ENCODE measurements around the gene PKNOX1. TPM values are rescaled to one million over a fixed set of nuclear protein-coding genes. Genes with fewer than 3 reads are reported as not detected.
"Not testable (repeated sequence)": the region's sequence is repeated elsewhere in the genome, so short reads cannot be mapped to it uniquely, and the experiment has no call there.

PKNOX1 gene
- total and polyA plus RNA-seq, 9 of the 15 experiments (the other 6 are each of a cell fraction or from before 2014, with no cell fraction given) = 8.8 to 25.9 (median 13.2) TPM

- H3K4me1 ChIP-seq (replicated peaks in 1 of 2; ENCODE audit: control insufficient read depth in 2 of 2, insufficient read depth in 2 of 2, low read length in 2 of 2); H3K9ac ChIP-seq (ENCODE audit: insufficient read depth in 1 of 2, low read depth in 2 of 2, low read length in 2 of 2); H3K27me3 ChIP-seq (ENCODE audit: control insufficient read depth in 2 of 2, insufficient read depth in 2 of 2, low read length in 2 of 2); H3K36me3 ChIP-seq (ENCODE audit: control insufficient read depth, insufficient read depth, low read length); H2AFZ ChIP-seq (ENCODE audit: low read depth, low read length); POLR2A ChIA-PET; intact Hi-C loops (cut with micrococcal nuclease); H3K9me1 ChIP-seq (ENCODE audit: control insufficient read depth, insufficient read depth, low read length); H3K27ac ChIP-seq (ENCODE audit: extremely low read depth, low read depth, low read length); FAIRE-seq; H3K9me3 ChIP-seq (replicated peaks; ENCODE audit: control insufficient read depth, insufficient read depth, low read depth, low read length); H3K4me2 ChIP-seq (ENCODE audit: insufficient read depth, low read length); in situ Hi-C loops (cut with MboI); CTCF ChIA-PET (ENCODE audit: low intra/inter-chr PET ratio); H3K79me2 ChIP-seq (ENCODE audit: control insufficient read depth, insufficient read depth, low read length); DNase-seq (ENCODE audit: extremely low read depth in 1 of 4, low spot score in 3 of 4); H3K4me3 ChIP-seq; ATAC-seq; H4K20me1 ChIP-seq (replicated peaks; ENCODE audit: control insufficient read depth, insufficient read depth, low read length): not testable (repeated sequence)
- BruUV-seq (replicated peaks) = TSS peak; percentile 24
- no CpG with 5 or more reads among the region's 11 CpGs for WGBS (ENCODE audit: insufficient coverage, low coverage, missing lambda C conversion rate)
These were observed 98.4 kb downstream of the PKNOX1 start for GRCh38 chr21:43072742-43073141.

GRCh38 chr21:43074401-43075169 lies 100.2 kb downstream of the PKNOX1 start:
- intact Hi-C loops (cut with micrococcal nuclease); H3K79me2 ChIP-seq (ENCODE audit: control insufficient read depth, insufficient read depth, low read length); CTCF ChIA-PET (ENCODE audit: low intra/inter-chr PET ratio); H3K36me3 ChIP-seq (ENCODE audit: control insufficient read depth, insufficient read depth, low read length); H3K27ac ChIP-seq (ENCODE audit: extremely low read depth, low read depth, low read length); H3K9me3 ChIP-seq (replicated peaks; ENCODE audit: control insufficient read depth, insufficient read depth, low read depth, low read length); H3K4me2 ChIP-seq (ENCODE audit: insufficient read depth, low read length); POLR2A ChIA-PET; in situ Hi-C loops (cut with MboI); FAIRE-seq; H3K4me3 ChIP-seq; H3K27me3 ChIP-seq (ENCODE audit: control insufficient read depth in 2 of 2, insufficient read depth in 2 of 2, low read length in 2 of 2); DNase-seq (ENCODE audit: extremely low read depth in 1 of 4, low spot score in 3 of 4); H3K9me1 ChIP-seq (ENCODE audit: control insufficient read depth, insufficient read depth, low read length); H4K20me1 ChIP-seq (replicated peaks; ENCODE audit: control insufficient read depth, insufficient read depth, low read length); H3K4me1 ChIP-seq (replicated peaks in 1 of 2; ENCODE audit: control insufficient read depth in 2 of 2, insufficient read depth in 2 of 2, low read length in 2 of 2); H2AFZ ChIP-seq (ENCODE audit: low read depth, low read length); H3K9ac ChIP-seq (ENCODE audit: insufficient read depth in 1 of 2, low read depth in 2 of 2, low read length in 2 of 2): not testable (repeated sequence)
- BruUV-seq (replicated peaks) = TSS peak; percentile 65
- no CpG with 5 or more reads among the region's 74 CpGs for WGBS (ENCODE audit: insufficient coverage, low coverage, missing lambda C conversion rate)
- peak; percentile 51 for ATAC-seq

GRCh38 chr21:43075170-43076022 lies 101.0 kb downstream of the PKNOX1 start, which contains the start of gene CBS:
Gene CBS, minus strand, starts transcription at chr21:43075835. Its CDS starts 3,642 bp downstream, at chr21:43072193.
- H3K36me3 ChIP-seq (ENCODE audit: control insufficient read depth, insufficient read depth, low read length); H2AFZ ChIP-seq (ENCODE audit: low read depth, low read length); intact Hi-C loops (cut with micrococcal nuclease); H4K20me1 ChIP-seq (replicated peaks; ENCODE audit: control insufficient read depth, insufficient read depth, low read length); H3K4me3 ChIP-seq; POLR2A ChIA-PET; H3K79me2 ChIP-seq (ENCODE audit: control insufficient read depth, insufficient read depth, low read length); H3K9me1 ChIP-seq (ENCODE audit: control insufficient read depth, insufficient read depth, low read length); FAIRE-seq; in situ Hi-C loops (cut with MboI); DNase-seq (ENCODE audit: extremely low read depth in 1 of 4, low spot score in 3 of 4); CTCF ChIA-PET (ENCODE audit: low intra/inter-chr PET ratio); BruUV-seq (replicated peaks); H3K9me3 ChIP-seq (replicated peaks; ENCODE audit: control insufficient read depth, insufficient read depth, low read depth, low read length); H3K27ac ChIP-seq (ENCODE audit: extremely low read depth, low read depth, low read length); H3K9ac ChIP-seq (ENCODE audit: insufficient read depth in 1 of 2, low read depth in 2 of 2, low read length in 2 of 2); H3K4me1 ChIP-seq (replicated peaks in 1 of 2; ENCODE audit: control insufficient read depth in 2 of 2, insufficient read depth in 2 of 2, low read length in 2 of 2); H3K27me3 ChIP-seq (ENCODE audit: control insufficient read depth in 2 of 2, insufficient read depth in 2 of 2, low read length in 2 of 2); H3K4me2 ChIP-seq (ENCODE audit: insufficient read depth, low read length): not testable (repeated sequence)
- ATAC-seq = peak; percentile 75
- no CpG with 5 or more reads among the region's 84 CpGs for WGBS (ENCODE audit: insufficient coverage, low coverage, missing lambda C conversion rate)

Data from K562 (cell line).